Pulmonary artery endothelial cell (primary cell): ENCODE measurements around the gene UBE2H. TPM values are rescaled to one million over a fixed set of nuclear protein-coding genes. Genes with fewer than 3 reads are reported as not detected.
"Not testable (repeated sequence)": the region's sequence is repeated elsewhere in the genome, so short reads cannot be mapped to it uniquely, and the experiment has no call there.

ENCODE experiments used
- DNase-seq: peaks from one replicate; pipeline ENCODE4 v3.0.0-alpha.2; 2011; ENCODE audit warnings: low read depth, low spot score
- total RNA-seq: library from RNA; depleted of rRNA; stranded (reverse); fragments of >200 nt; gene quantifications from 2 replicates; pipeline ENCODE4 v1.2.3, GENCODE V29; 2014

The UBE2H gene
- total RNA-seq, 1 donor from 2014 or later = 83.2 TPM

GRCh38 chr7:129874722-129875121 lies 78.0 kb downstream of the UBE2H start:
- no peak for DNase-seq

- no peak for DNase-seq
These were observed 80.7 kb downstream of the UBE2H start for GRCh38 chr7:129872054-129872453.

GRCh38 chr7:129870668-129871067 lies 82.1 kb downstream of the UBE2H start:
- no peak for DNase-seq

DNA sequence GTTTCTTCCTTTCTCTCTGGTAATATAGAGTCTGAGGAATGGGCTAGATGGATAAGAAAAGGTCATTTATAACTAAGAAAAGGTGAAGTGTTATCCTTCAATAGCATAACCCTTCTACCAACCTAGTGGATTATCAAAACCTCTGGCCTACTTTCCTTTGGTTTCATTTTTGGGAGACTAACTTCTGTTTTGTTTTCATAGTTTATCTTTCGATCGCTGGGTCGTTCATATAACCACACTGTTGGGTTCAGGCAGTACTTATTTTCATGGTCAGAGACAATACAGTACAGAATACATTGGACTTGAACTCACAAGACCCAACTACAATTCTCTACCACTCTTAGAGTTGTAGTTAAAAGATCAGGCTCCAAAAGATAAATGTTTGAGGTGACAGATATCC lies 86.5 kb downstream of the UBE2H start:
- no peak for DNase-seq

DNA sequence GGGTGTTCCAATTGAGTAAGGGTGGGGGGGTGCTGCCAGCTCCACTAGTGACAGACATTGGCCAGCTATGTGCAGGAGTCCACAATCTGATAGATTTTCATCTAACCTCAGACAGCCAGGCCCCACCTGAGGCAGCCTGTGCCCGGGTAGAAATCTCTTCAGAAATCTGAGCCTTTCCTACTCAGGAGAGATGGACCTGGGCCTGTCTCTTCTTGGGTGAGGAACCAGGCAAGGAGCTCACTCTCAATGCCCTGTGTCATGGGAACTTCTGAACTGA lies 86.9 kb downstream of the UBE2H start:
- DNase-seq = no peak

DNA sequence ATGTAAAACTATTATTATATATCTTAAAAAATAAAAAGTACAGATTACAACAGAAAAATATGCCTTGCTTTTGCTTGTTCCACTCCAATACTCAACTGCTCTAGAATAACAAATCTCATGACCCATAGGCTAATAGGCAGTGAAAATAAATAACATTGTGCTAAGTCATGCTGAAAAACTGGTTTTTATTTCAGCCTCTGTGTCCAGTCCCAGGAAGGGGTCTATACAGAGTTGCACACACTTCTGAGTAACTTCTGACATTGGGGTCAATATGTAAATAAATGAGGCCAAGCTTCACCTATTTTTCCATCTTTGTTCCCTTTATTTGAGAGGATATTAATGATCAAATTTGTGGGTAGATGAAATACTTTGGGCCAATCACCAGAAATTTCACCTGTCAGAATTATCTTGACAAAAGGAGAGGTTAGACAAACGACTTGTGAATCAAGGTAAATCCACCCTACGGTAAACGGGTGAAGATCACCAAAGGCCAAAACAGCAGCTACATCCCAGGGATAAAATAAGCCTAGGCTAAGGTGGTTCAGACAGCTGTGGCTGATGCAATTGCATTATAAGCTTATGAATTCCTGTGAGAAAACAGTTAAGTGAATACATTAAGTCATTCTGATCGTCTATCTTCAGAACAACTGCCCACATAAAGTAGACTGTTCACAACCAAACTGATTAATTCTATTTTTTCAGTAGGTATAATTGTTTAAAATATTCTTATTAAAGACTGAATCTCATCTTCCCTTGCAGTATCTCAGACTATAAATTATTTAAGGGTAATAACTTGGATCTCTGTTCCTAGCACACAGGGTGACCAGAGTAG lies 87.5 kb downstream of the UBE2H start:
- no peak for DNase-seq

- not testable (repeated sequence) for DNase-seq
These were observed 88.1 kb downstream of the UBE2H start for GRCh38 chr7:129864676-129865075.

DNA sequence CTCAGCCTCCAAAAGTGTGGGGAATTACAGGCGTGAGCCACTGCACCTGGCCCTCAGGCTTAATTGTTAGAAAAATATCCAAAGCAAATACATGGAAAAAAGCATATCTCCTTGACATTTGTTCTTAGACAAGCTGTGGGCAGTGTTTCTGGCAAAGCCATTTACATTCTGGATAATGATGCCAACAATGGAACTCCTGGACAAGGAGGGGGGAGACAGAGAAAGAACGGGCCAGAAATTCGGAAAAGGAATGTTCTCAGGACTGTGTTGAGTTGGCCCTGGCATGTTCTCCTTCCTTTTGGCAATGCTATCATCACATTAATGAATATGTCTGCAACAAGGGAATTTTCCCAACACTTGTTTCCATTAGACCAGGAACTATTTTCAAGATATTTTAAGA lies 88.7 kb downstream of the UBE2H start:
- no peak for DNase-seq

GRCh38 chr7:129862682-129863081 lies 90.1 kb downstream of the UBE2H start:
- DNase-seq = no peak

DNA sequence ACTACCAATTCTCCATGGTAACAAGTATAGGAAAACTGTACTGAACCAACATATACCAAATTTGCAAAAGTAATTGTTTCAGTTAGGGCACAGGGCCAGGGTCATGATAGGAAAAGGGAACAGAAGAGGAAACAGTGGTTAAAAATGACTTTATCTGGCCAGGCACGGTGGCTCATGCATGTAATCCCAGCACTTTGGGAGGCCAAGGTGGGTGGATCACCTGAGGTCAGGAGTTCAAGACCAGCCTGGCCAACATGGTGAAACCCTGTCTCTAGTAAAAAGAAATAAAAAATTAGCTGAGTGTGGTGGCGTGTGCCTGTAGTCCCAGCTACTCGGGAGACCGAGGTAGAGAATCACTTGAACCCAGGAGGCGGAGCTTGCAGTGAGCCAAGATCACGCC lies 92.0 kb downstream of the UBE2H start:
- not testable (repeated sequence) for DNase-seq

- no peak for DNase-seq
These were observed 93.6 kb downstream of the UBE2H start for GRCh38 chr7:129859183-129859582.

GRCh38 chr7:129858490-129858889 lies 94.3 kb downstream of the UBE2H start:
- DNase-seq = no peak

GRCh38 chr7:129857313-129857712 lies 95.4 kb downstream of the UBE2H start:
- no peak for DNase-seq

GRCh38 chr7:129855935-129856717 lies 96.6 kb downstream of the UBE2H start:
- no peak for DNase-seq

DNA sequence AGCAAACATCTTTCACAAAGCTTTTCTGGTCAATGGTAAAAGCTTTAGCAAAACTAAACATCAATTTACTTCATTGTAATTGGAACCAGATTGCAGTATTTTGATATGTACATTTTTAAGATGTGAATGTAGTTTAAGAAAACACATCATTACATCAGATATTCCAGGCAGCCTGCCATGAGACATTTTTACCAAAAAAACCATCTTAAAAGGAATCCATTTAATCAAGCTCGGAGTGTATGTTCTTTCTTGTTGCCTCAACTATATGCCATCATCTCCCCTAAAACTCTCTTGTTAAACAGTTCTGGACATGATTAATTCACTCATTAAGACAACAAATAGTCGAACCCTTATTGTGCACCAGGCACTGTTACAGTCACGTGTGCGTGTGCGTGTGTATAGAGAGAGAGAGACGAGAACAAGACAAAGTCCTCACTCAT lies 97.5 kb downstream of the UBE2H start:
- DNase-seq = no peak

DNA sequence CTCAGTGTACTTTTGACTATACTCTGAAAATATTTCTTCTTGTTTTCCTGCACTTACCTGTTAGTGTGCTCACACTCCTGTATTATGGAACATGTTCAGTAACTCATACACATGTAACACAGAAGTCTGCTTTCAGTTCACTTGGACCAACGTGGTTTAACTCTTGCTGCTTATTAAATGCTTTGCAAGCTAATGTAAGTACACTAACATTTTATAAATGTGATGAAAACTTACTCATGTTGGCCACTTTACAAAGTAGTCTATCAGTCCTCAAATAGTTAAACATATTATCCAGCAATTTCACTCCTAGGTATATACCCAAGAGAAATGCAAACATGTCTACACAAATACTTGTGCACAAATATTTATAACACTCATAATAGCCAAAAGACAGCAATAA lies 98.4 kb downstream of the UBE2H start:
- DNase-seq = no peak

DNA sequence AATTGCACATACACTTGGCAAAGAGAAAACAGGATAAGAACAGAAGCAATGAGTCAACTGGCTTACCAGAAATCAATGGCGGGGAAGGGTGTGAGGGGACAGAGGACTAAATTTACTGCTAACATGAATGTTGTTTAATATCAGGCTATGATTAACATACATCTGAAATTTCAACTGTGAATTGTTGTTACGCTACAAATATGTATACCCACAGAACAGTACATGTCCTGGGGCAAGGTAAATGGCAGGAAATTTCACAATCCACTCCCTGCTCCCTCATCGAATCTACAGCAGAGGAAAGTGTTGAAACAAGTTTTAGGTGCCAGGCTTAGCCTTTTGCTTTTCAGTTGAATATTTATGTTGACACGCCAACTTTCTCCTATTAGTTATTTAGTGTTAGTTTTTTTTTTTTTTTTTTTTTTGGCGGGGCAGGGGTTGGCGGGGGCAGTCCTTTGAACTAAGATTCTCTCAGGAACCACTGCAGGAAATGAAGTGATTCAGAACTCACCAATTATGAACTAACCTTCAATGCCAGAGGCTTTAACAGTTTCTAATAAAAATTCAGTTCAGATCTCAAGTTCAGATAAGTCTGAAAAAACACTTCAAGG lies 99.0 kb downstream of the UBE2H start:
- DNase-seq = no peak

DNA sequence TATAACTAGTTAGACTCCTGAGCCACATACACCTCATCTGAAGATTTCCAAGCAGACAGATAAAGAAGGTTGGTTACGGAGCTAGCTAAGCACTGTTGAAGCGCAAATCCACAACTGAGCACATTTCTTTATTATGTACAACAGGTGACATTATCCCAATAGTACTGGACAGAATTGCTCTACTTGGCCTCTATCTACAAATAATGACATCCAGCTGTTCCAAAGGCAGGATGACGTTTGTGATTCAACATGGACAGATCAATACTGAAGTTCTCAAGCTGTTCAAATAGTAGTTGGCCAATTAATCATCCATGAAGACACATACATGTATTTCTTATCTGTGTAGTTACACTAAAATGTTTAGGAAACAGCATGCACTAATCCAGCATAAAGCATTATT lies 101.0 kb downstream of the UBE2H start:
- no peak for DNase-seq

DNA sequence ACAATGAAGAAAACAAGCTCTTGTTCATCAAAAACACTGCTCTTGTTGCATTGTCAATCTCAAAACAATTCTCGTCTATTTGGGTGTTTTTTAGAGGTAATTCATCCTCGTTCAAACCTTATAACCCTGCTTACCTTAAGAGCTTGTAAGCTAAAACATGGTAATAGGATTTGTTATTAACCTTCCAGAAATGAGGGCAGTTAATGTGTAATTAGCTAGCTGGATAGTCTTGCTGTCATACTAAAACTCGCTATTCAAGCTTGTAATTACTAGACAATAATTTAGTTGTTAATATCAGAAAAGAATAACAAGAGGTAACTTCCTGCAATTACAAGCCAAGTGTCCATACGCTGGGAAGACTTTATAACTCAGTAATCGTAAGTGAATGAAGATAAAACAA lies 101.6 kb downstream of the UBE2H start:
- DNase-seq = no peak

DNA sequence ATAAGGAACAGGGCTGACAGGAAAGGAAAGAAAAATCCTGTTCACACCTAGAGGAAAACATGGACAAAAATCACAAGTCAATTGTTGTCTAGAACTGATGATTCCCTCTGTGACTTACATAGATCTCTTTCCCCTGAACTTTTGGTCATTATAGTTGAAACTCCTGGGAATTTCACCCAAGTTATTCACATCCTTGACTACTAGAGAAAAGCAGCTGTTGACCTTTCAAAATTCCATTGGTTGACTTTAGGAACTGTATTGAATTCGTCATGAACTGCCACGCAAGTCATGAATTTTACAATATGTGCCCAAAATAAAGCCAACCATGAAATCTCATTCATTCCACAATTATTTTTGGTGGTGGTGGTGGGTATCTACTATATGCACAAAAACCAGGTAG lies 104.3 kb downstream of the UBE2H start:
- no peak for DNase-seq

- DNase-seq = no peak
These were observed 106.8 kb downstream of the UBE2H start for GRCh38 chr7:129845972-129846327.

DNA sequence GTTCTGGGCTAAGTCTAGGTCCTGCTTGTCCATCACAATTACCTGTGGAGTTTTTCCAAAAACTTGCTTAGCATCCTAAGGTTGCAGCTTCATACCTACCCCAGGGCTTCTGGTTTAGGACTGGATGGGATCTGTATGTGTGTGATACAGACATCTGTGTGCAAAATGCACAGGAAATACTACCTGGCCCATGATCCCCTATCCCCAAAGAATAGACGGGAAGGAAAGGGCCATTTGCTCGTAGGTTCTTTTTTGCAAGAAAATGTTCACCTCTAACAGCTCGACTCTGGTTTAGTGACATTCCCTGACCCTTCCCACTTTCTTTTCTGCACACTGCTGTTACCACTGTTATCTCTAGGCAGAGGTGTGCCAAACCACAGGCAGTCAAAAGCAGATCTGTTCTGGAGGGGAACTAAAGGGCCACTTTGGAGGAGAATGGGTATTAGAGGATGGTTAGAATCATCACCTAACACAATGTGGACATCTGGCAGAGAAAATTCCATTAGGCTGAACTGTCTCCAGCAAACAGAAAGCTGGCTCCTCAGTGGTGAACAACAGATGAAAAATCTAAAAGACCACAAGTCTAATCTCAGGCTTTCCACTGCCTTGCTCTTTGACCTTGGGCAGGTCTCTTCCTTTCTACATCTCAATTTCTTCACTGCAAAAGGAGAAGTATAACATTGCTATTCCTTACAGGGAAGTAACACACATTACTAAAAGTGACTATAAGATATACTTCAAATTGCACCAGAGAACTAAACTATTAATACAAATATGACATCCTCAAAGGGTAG lies 107.4 kb downstream of the UBE2H start:
- no peak for DNase-seq
